ENCODE data around the gene DDHD1. TPM values are rescaled to one million over a fixed set of nuclear protein-coding genes. Genes with fewer than 3 reads are reported as not detected.

DDHD1 gene
- total and polyA plus RNA-seq, 10 donors, result 3.4 to 52.2 (median 25.9) TPM

- 68 to 90% (median 80%) methylated on average over 2 of the region's 2 CpGs for WGBS, 5 donors
- no peak for DNase-seq
- peaks cover 0 to 3% (median 0%) of the 10 kb centered on the region in 8 donors for H3K9me3 ChIP-seq
- intact Hi-C loops (cut with DNase I; ENCODE audit: low total_unique reads), result no loop called here
- H3K27ac ChIP-seq, result no peak overlapping the region
- no peaks in the 10 kb centered on the region for H3K36me3 ChIP-seq
- H3K4me3 ChIP-seq, result no peak overlapping the region
- TF ChIP-seq POLR2AphosphoS5 (IDR thresholded peaks at IDR 0.05), result no peak
- TF ChIP-seq CTCF (IDR thresholded peaks at IDR 0.05 in 8 of 11, conservative IDR thresholded peaks at IDR 0.05 in 3 of 11), result no peak
- TF ChIP-seq POLR2A (IDR thresholded peaks at IDR 0.05), result no peak
- H3K4me1 ChIP-seq, result no peaks in the 10 kb centered on the region
- no peaks in the 10 kb centered on the region for H3K27me3 ChIP-seq (replicated peaks in 1 of 7)
These were observed 156.6 kb downstream of the DDHD1 start for GRCh38 chr14:52996493-52996892.

- Histone ChIP-seq H3K4me3 (no peak overlapping the region), H3K27ac (no peak overlapping the region), H3K4me1 (no peaks in the 10 kb centered on the region), H3K36me3 (no peaks in the 10 kb centered on the region), H3K27me3 (replicated peaks in 1 of 7) (no peaks in the 10 kb centered on the region), H3K9me3 (peaks cover 0 to 3% (median 0%) of the 10 kb centered on the region in 8 donors)
- no peak for DNase-seq
- intact Hi-C loops (cut with DNase I; ENCODE audit: low total_unique reads), result no loop called here
- TF ChIP-seq POLR2A (IDR thresholded peaks at IDR 0.05) (no peak), CTCF (IDR thresholded peaks at IDR 0.05 in 8 of 11, conservative IDR thresholded peaks at IDR 0.05 in 3 of 11) (no peak), POLR2AphosphoS5 (IDR thresholded peaks at IDR 0.05) (no peak)
- 47 to 81% (median 56%) methylated on average over 1 of the region's 1 CpG for WGBS, 5 donors
These were observed 157.1 kb downstream of the DDHD1 start for GRCh38 chr14:52995998-52996397.

- no peaks in the 10 kb centered on the region for H3K4me1 ChIP-seq
- DNase-seq, result no peak
- no peaks in the 10 kb centered on the region for H3K27me3 ChIP-seq (replicated peaks in 1 of 7)
- no peak overlapping the region for H3K27ac ChIP-seq
- no peak for TF ChIP-seq POLR2AphosphoS5 (IDR thresholded peaks at IDR 0.05)
- no peak for TF ChIP-seq POLR2A (IDR thresholded peaks at IDR 0.05)
- TF ChIP-seq CTCF (IDR thresholded peaks at IDR 0.05 in 8 of 11, conservative IDR thresholded peaks at IDR 0.05 in 3 of 11), result no peak
- 87 to 90% (median 88%) methylated on average over 1 of the region's 1 CpG for WGBS, 5 donors
- no peaks in the 10 kb centered on the region for H3K36me3 ChIP-seq
- intact Hi-C loops (cut with DNase I; ENCODE audit: low total_unique reads), result no loop called here
- H3K4me3 ChIP-seq, result no peak overlapping the region
- peaks cover 0 to 3% (median 0%) of the 10 kb centered on the region in 8 donors for H3K9me3 ChIP-seq
These were observed 160.8 kb downstream of the DDHD1 start for GRCh38 chr14:52992236-52992870.

- Histone ChIP-seq H3K4me3 (no peak overlapping the region), H3K27me3 (replicated peaks in 1 of 7) (no peaks in the 10 kb centered on the region), H3K27ac (no peak overlapping the region), H3K36me3 (no peaks in the 10 kb centered on the region), H3K4me1 (no peaks in the 10 kb centered on the region), H3K9me3 (no peaks in the 10 kb centered on the region)
- intact Hi-C loops (cut with DNase I; ENCODE audit: low total_unique reads), result no loop called here
- TF ChIP-seq POLR2A (IDR thresholded peaks at IDR 0.05) (no peak), POLR2AphosphoS5 (IDR thresholded peaks at IDR 0.05) (no peak), CTCF (IDR thresholded peaks at IDR 0.05 in 8 of 11, conservative IDR thresholded peaks at IDR 0.05 in 3 of 11) (no peak)
- DNase-seq, result no peak
These were observed 165.0 kb downstream of the DDHD1 start for GRCh38 chr14:52988139-52988538.
